Keratinocyte (primary cell): Measurements from ENCODE around the gene TOMM20. TPM values are rescaled to one million over a fixed set of nuclear protein-coding genes. Genes with fewer than 3 reads are reported as not detected.

ENCODE experiments used
- DNase-seq: peaks from one replicate; pipeline ENCODE4 v3.0.0-alpha.2; 2011; ENCODE audit warnings: low read depth, missing footprints, low spot score
- FAIRE-seq: peaks from 2 replicates; lab custom pipeline; 2011; peaks lifted over from hg19 to GRCh38; lab: Jason Lieb, UNC
- H2AFZ ChIP-seq: 2 replicates; pipeline ENCODE4 v1.6.0; 2012; ENCODE audit warnings: low read length, control low read depth, inconsistent platforms; ENCODE audit not compliant: control insufficient read depth
- H3K27ac ChIP-seq: 2 replicates; pipeline ENCODE4 v1.5.1; 2011; ENCODE audit warnings: low read length; ENCODE audit not compliant: control insufficient read depth, insufficient read depth
- H3K27me3 ChIP-seq: 3 replicates; pipeline ENCODE4 v1.6.0; 2011; ENCODE audit warnings: low read length; ENCODE audit not compliant: control insufficient read depth, insufficient read depth; ENCODE audit errors: extremely low read depth
- H3K36me3 ChIP-seq, 2 experiments: 2 replicates in 1 of 2; 3 replicates in 1 of 2; pipeline ENCODE4 v1.5.1; 2011; ENCODE audit warnings: low read length in 2 of 2, mild to moderate bottlenecking in 1 of 2; ENCODE audit not compliant: control insufficient read depth in 2 of 2, insufficient read depth in 2 of 2; ENCODE audit errors: extremely low read depth in 1 of 2
- H3K4me1 ChIP-seq: 3 replicates; pipeline ENCODE4 v1.5.1; 2011; ENCODE audit warnings: low read length; ENCODE audit not compliant: control insufficient read depth, insufficient read depth; ENCODE audit errors: extremely low read depth
- H3K4me2 ChIP-seq: 3 replicates; pipeline ENCODE4 v1.6.0; 2011; ENCODE audit warnings: low read depth, low read length; ENCODE audit not compliant: control insufficient read depth, insufficient read depth; ENCODE audit errors: extremely low read depth
- H3K4me3 ChIP-seq, 3 experiments: fragments of 200-600 bp in 1 of 3; sonication (generic) in 1 of 3; 2 replicates in 2 of 3; 3 replicates in 1 of 3; pipeline ENCODE4 v1.5.1; 2011 to 2016; ENCODE audit warnings: low read length in 3 of 3, mild to moderate bottlenecking in 3 of 3, control low read depth in 2 of 3, inconsistent platforms in 1 of 3, low read depth in 1 of 3, mixed read lengths in 1 of 3, mixed run types in 1 of 3, moderate library complexity in 1 of 3; ENCODE audit not compliant: control insufficient read depth in 2 of 3, insufficient read depth in 2 of 3; ENCODE audit errors: extremely low read depth in 1 of 3
- H3K79me2 ChIP-seq: 2 replicates; pipeline ENCODE4 v1.6.0; 2012; ENCODE audit warnings: low read length; ENCODE audit not compliant: control insufficient read depth, insufficient read depth
- H3K9ac ChIP-seq: 3 replicates; pipeline ENCODE4 v1.6.0; 2011; ENCODE audit warnings: low read length; ENCODE audit not compliant: control insufficient read depth, insufficient read depth; ENCODE audit errors: extremely low read depth
- H3K9me1 ChIP-seq: 3 replicates; pipeline ENCODE4 v1.6.0; 2011; ENCODE audit warnings: low read length; ENCODE audit not compliant: control insufficient read depth, insufficient read depth; ENCODE audit errors: extremely low read depth
- H3K9me3 ChIP-seq: 2 replicates; pipeline ENCODE4 v1.5.1; 2012; ENCODE audit warnings: low read depth, low read length; ENCODE audit not compliant: control insufficient read depth
- H4K20me1 ChIP-seq: 3 replicates; pipeline ENCODE4 v1.6.0; 2011; ENCODE audit warnings: low read length; ENCODE audit not compliant: control insufficient read depth, insufficient read depth; ENCODE audit errors: extremely low read depth
- CTCF ChIP-seq, 3 experiments: IDR thresholded peaks in 1 of 3; conservative IDR thresholded peaks in 1 of 3; optimal IDR thresholded peaks in 1 of 3; 2 replicates in 2 of 3; 3 replicates in 1 of 3; pipeline versions ENCODE3 to v1.5.1; 2011; ENCODE audit warnings: low read length in 3 of 3, mild to moderate bottlenecking in 3 of 3, moderate library complexity in 2 of 3, control low read depth in 1 of 3, inconsistent platforms in 1 of 3; ENCODE audit not compliant: insufficient read depth in 2 of 3; ENCODE audit errors: extremely low read depth in 1 of 3
- EZH2 ChIP-seq: IDR thresholded peaks from one replicate; pipeline ENCODE4 v1.6.1; 2012; ENCODE audit warnings: inconsistent platforms, mild to moderate bottlenecking, low read length, moderate library complexity
- dilution Hi-C: fragments of 300-500 bp; cut with MboI; formaldehyde crosslinking; loops from one replicate; pipeline ENCODE4 v1.7.0; 2020; ENCODE audit warnings: low sequenced_read_pairs; ENCODE audit not compliant: extremely low pct_ligation_motif_present
- polyA plus RNA-seq, 5 experiments: library from polyadenylated mRNA; depleted of rRNA in 3 of 5; stranded (reverse) in 3 of 5; stranded (forward) in 1 of 5; unstranded in 1 of 5; fragments of >200 nt; gene quantifications; 1 replicate in 1 of 5; 2 replicates in 3 of 5; 3 replicates in 1 of 5; pipeline versions ENCODE4 v1.2.1 to v1.2.3, GENCODE V29; 2011 to 2012; ENCODE audit warnings: missing spikeins in 2 of 5, low read depth in 1 of 5, low replicate concordance in 1 of 5

TOMM20 gene
- polyA plus RNA-seq, 1 donor (not counting 4 experiments of a cell fraction or from before 2014, with no cell fraction given) = 140 TPM

- no peaks in the 10 kb centered on the region for H3K9me3 ChIP-seq
Observed at GRCh38 chr1:235145639-235146038, 17.0 kb upstream of the TOMM20 start.

GRCh38 chr1:235142991-235143390 is 14.4 kb upstream of the TOMM20 start:
- Histone ChIP-seq H3K27me3 (no peaks in the 10 kb centered on the region), H3K79me2 (peaks cover 13% of the 10 kb centered on the region), H4K20me1 (no peaks in the 10 kb centered on the region), H3K4me2 (no peak overlapping the region), H3K4me3 (no peak overlapping the region), H3K36me3 (peaks cover 31 to 32% of the 10 kb centered on the region in 2 experiments), H3K9ac (no peak overlapping the region), H2AFZ (no peak overlapping the region), H3K27ac (no peak overlapping the region), H3K4me1 (no peaks in the 10 kb centered on the region), H3K9me3 (no peaks in the 10 kb centered on the region), H3K9me1 (no peaks in the 10 kb centered on the region)
- DNase-seq (no peak), FAIRE-seq (no peak)
- dilution Hi-C loops = no loop called here
- TF ChIP-seq EZH2 (no peak), CTCF (optimal IDR thresholded peaks at IDR 0.05 in 1 of 3, IDR thresholded peaks at IDR 0.05 in 1 of 3, conservative IDR thresholded peaks at IDR 0.05 in 1 of 3; ENCODE audit: extremely low read depth in 1 of 3, insufficient read depth in 2 of 3, low read length in 3 of 3) (no peak)

More at GRCh38 chr1:235145639-235146038, 17.0 kb upstream of the TOMM20 start:
- H3K9ac ChIP-seq = no peak overlapping the region
- no peaks in the 10 kb centered on the region for H4K20me1 ChIP-seq
- no peak for TF ChIP-seq EZH2
- H3K79me2 ChIP-seq = peaks cover 12% of the 10 kb centered on the region
- H3K27me3 ChIP-seq = no peaks in the 10 kb centered on the region
- no peaks in the 10 kb centered on the region for H3K9me1 ChIP-seq
- dilution Hi-C loops = no loop called here
- DNase-seq = no peak
- no peaks in the 10 kb centered on the region for H3K4me1 ChIP-seq
- no peak overlapping the region for H3K4me2 ChIP-seq
- no peak for FAIRE-seq
- H2AFZ ChIP-seq = no peak overlapping the region
- no peak overlapping the region for H3K27ac ChIP-seq
- no peak overlapping the region for H3K4me3 ChIP-seq
- peaks cover 21 to 30% of the 10 kb centered on the region in 2 experiments for H3K36me3 ChIP-seq

GRCh38 chr1:235139315-235139714 is 10.7 kb upstream of the TOMM20 start:
- no peaks in the 10 kb centered on the region for H3K9me3 ChIP-seq
- no peak overlapping the region for H2AFZ ChIP-seq
- H3K9me1 ChIP-seq = no peaks in the 10 kb centered on the region
- dilution Hi-C loops = no loop called here
- no peak overlapping the region for H3K4me3 ChIP-seq
- H3K27me3 ChIP-seq = no peaks in the 10 kb centered on the region
- FAIRE-seq (no peak), DNase-seq (no peak)
- H3K9ac ChIP-seq = no peak overlapping the region
- H3K27ac ChIP-seq = no peak overlapping the region
- peaks cover 11% of the 10 kb centered on the region for H3K79me2 ChIP-seq
- no peak overlapping the region for H3K4me2 ChIP-seq
- no peak for TF ChIP-seq EZH2
- TF ChIP-seq CTCF (optimal IDR thresholded peaks at IDR 0.05 in 1 of 3, IDR thresholded peaks at IDR 0.05 in 1 of 3, conservative IDR thresholded peaks at IDR 0.05 in 1 of 3; ENCODE audit: extremely low read depth in 1 of 3, insufficient read depth in 2 of 3, low read length in 3 of 3) = no peak
- peaks cover 38 to 40% of the 10 kb centered on the region in 2 experiments for H3K36me3 ChIP-seq
- no peaks in the 10 kb centered on the region for H3K4me1 ChIP-seq
- no peaks in the 10 kb centered on the region for H4K20me1 ChIP-seq
